Uterine smooth muscle cell (primary cell): ENCODE data around the gene GSG1L2. TPM values are rescaled to one million over a fixed set of nuclear protein-coding genes. Genes with fewer than 3 reads are reported as not detected.

Source experiments
- total RNA-seq: library from RNA; depleted of rRNA; stranded (reverse); fragments of >200 nt; gene quantifications from 2 replicates; pipeline ENCODE4 v1.2.3, GENCODE V29; 2014

The GSG1L2 gene
- total RNA-seq: not detected in 2 replicates

GRCh38 chr17:9821921-9822320 lies at the start of gene GSG1L2:
TSS of gene GSG1L2 (minus strand) at chr17:9822079. CDS start at chr17:9822071, 8 bp downstream.

DNA sequence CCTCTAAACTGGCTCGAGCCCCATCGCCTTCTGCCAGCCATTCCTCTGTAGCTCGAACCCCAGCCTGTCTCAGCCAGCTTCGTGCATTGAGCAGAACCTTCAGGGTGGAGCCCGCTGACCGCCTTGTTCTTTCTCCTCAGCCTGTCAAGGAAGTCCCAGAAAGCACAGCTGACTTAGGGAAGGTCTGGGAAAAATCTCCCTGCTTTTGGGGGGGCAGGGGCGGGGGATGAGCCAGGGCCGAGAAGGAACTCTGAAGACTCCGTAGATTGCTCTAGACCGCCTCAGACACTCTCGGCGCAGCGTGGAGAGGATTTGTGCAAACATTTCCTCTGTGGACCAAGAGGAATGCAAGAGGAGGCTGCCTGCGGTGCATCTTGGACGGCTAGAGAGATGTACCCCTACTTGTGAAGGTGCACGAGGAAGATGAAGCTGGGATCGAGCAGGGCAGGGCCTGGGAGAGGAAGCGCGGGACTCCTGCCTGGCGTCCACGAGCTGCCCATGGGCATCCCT lies 3.8 kb upstream of the GSG1L2 start, which contains the start of gene GLP2R:
TSS of gene GLP2R (plus strand) at position 284 of the 510 bp plus-strand sequence. CDS start at position 424, 140 bp downstream.

DNA sequence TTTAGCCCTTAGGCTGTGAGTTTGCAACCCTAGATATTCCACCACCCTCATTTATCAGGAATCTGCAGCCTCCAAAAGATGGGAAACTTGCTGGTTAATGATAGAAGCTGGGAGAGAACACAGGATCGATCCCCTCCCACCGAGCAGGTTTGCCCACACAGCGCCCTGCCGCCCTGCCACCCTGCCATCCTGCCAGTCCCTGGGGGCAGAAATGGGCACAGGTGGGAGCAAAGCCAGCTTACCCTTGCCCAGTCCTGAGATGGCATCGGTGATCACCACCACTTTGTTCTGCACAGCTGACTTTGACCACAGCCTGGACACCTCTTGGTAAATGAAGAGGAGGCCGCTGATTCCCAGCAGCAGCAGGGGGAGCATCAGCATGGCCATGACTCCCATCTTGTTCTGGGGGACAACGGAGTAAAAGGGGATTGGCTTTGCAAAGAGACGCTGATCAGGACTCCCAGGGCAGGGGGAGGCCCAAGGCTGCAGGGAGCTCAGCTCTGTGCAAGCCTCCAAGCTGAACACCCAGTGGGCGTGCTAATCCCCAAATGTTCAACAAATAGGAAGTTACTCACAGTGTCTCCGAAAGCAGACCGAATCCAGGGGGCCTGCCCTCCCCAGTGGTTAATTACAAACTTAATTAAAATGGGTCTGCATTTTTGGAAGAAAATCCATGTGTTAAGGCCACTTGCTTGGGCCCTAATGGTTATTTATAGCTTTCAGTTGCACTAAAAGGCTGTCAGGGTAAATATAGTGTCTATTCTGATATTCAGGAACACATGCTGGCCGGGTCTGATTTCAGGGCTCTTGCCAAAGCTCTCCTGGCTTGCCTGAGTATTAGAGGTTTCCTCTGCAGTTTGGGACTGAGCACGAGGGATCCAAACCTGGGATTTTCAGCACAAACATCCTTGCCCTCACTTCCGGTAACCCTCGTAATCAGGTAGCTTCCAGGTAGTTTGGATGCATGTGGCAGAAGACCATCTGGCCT lies 30.7 kb downstream of the GSG1L2 start, which contains the start of gene DHRS7C:
TSS of gene DHRS7C (minus strand) at position 704 of the 988 bp plus-strand sequence. CDS start at position 396, 308 bp downstream.

Other genes with a start within 250 kb of the GSG1L2 start
- gene STX8, start 246.3 kb downstream of the GSG1L2 start, total RNA-seq: 69.5 and 85.5 TPM in 2 replicates
- gene CFAP52, start 245.4 kb downstream of the GSG1L2 start, total RNA-seq: 0.11 and 0.62 TPM in 2 replicates
- under 0.01 and 0.12 TPM in 2 replicates for gene USP43, start 176.6 kb downstream of the GSG1L2 start, total RNA-seq
- not detected in 2 replicates for gene DHRS7C, start 30.5 kb downstream of the GSG1L2 start, total RNA-seq
- gene GLP2R, start 3.8 kb upstream of the GSG1L2 start, total RNA-seq: under 0.01 TPM in 1 of 2 replicates, not detected in the other
- not detected in 2 replicates for gene RCVRN, start 83.2 kb upstream of the GSG1L2 start, total RNA-seq